Testis (tissue), 2 donors: Measurements from ENCODE around the gene SOS2.

Experiments used
- CTCF ChIP-seq, 3 experiments: fragments of 450-650 bp in 2 of 3; fragments of 200-600 bp in 1 of 3; sonication (generic) in 1 of 3; IDR thresholded peaks; one replicate each; pipeline ENCODE4 v1.5.1; 2016 to 2019; ENCODE audit warnings: antibody characterized with exemption in 3 of 3, mild to moderate bottlenecking in 2 of 3, moderate library complexity in 1 of 3
- POLR2A ChIP-seq: fragments of 450-650 bp; IDR thresholded peaks from one replicate; pipeline ENCODE4 v1.6.1; 2017; ENCODE audit warnings: antibody characterized with exemption, mild to moderate bottlenecking, moderate library complexity

- no peak for TF ChIP-seq CTCF (IDR thresholded peaks at IDR 0.05)
- TF ChIP-seq POLR2A = no peak
Observed at GRCh38 chr14:50270932-50271331, 39.6 kb upstream of the SOS2 start.
